ENCODE measurements around the gene NFAM1.

NFAM1 gene

GRCh38 chr22:42336527-42337227 lies 95.5 kb downstream of the NFAM1 start:
- DNase-seq (ENCODE audit: low read depth in 4 of 4, low spot score in 1 of 4) = no peak

DNA sequence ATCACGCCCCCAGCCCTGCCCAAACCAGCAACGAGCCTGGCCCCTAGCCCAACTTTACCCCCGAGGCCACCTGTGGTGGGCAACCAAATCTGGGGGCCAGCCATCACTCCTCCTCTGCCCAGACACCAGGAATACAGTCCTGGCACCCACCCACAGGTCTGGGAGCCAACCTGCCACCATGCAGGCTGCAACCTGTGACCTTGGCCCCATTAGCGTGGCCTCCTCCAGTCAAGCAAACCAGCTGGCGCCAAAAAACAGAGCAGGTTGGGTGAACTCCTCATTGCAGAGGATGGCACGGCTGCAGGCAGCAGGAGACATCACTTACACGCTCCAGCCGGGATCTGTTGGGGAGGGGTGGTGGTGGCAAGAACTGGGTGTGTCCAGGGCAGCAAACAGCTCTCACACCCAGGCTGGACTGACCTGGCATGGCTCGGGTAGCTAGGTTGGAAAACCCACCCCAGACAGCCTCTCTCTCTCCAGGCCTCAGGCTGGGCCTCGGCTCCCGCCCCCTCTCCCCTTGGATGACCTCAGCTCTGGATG lies 96.3 kb downstream of the NFAM1 start:
- DNase-seq (ENCODE audit: low read depth in 4 of 4, low spot score in 1 of 4) = no peak

DNA sequence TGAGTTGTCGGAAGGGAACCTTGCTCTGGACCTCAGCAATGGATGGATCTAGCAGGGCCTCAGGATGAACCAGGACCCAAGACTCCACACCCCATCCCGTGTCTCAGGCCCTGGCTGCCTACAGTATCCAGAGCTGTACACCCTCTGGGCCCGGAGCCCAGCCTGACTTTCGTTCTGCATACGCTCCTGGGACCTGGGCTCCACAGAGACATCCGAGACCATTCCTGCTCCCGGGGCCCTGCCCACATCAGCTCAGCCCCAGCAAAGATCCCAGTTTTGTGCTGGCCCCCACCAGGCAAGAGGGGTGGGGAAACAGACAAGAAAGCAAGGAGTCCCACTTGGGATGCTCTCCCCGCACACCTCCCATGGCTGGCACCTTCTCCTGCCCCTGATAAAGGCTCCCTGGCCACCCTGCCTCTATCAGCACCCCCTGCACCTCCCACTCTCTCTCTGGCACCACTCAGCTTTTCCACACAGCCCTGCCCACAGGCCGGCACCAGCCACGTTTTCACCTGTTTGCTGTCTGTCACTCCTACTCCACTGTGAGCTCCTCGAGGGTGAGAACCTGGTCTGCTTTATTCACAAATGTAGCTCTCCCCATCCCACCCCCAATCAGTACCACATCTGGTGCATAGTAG lies 97.2 kb downstream of the NFAM1 start:
- no peak for DNase-seq (ENCODE audit: low read depth in 4 of 4, low spot score in 1 of 4)

- no peak for DNase-seq (ENCODE audit: low read depth in 4 of 4, low spot score in 1 of 4)
Measured at GRCh38 chr22:42333544-42333943, 98.7 kb downstream of the NFAM1 start.

DNA sequence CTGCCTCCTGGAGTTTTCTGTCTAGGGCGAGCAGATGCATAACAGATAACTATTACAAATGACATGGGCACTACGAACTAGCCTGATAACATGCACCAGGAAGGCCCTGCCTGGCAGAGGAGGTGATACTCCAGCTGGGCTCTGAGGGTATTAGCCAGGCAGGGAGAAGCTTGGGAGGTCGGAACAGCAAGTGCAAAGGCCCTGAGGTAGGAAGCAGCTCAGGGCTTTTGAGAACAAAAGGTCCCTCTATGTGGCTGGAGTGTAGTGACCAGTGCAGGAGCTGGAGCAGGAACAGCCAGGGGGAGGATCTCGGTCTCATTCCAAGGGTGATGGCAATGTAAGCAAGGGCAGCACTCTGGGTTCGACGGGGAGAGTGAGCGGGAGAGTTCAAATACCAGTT lies 100.1 kb downstream of the NFAM1 start:
- no peak for DNase-seq (ENCODE audit: low read depth in 4 of 4, low spot score in 1 of 4)

GRCh38 chr22:42331014-42331413 lies 101.2 kb downstream of the NFAM1 start:
- DNase-seq (ENCODE audit: low read depth in 4 of 4, low spot score in 1 of 4) = no peak
